ENCODE measurements around the gene SETDB1. TPM values are rescaled to one million over a fixed set of nuclear protein-coding genes. Genes with fewer than 3 reads are reported as not detected.

SETDB1 gene
- total RNA-seq, 1 experiment from 2014 or later, result 66.5 TPM

GRCh38 chr1:150974580-150975478, 48.7 kb downstream of the SETDB1 start, which contains the start of gene CERS2:
TSS of gene CERS2 (minus strand) at chr1:150974835. CDS start at chr1:150969090, 5,745 bp downstream.
- no TSS peak for BruUV-seq (replicated peaks)
- CTCF ChIA-PET, result interaction anchor here (0.7 kb wide), 2 partner anchors 9 to 168 kb away, joined by 3 to 4 read pairs; no protein-coding TSS in a partner anchor
- POLR2A ChIA-PET (ENCODE audit: low non-redundant PET), result interaction anchor here (0.6 kb wide), 1 partner anchor 1015 kb away, joined by 3 read pairs; no protein-coding TSS in a partner anchor
- peak within 1 kb of the TSS; percentile 97 for H3K27ac ChIP-seq (ENCODE audit: low read depth, low read length, poor library complexity, severe bottlenecking)
- DNase-seq (ENCODE audit: low spot score), result peak; percentile 84
- H3K4me1 ChIP-seq (ENCODE audit: insufficient read depth, low read length, poor library complexity, severe bottlenecking), result peaks cover 48% of the 10 kb centered on the region
- intact Hi-C loops (cut with micrococcal nuclease; ENCODE audit: unreplicated experiment), result loop anchor here (10.0 kb wide), 1 partner anchor 410 kb away; no protein-coding TSS in a partner anchor
- no peaks in the 10 kb centered on the region for H3K27me3 ChIP-seq (replicated peaks; ENCODE audit: insufficient read depth, low read depth, low read length, poor library complexity)
- H3K4me3 ChIP-seq (ENCODE audit: low read depth, low read length, poor library complexity, severe bottlenecking), result peak within 1 kb of the TSS; percentile 94
- H3K36me3 ChIP-seq (ENCODE audit: insufficient read depth, low read length, poor library complexity, severe bottlenecking), result no peaks in the 10 kb centered on the region
- TF ChIP-seq EZH2 (IDR thresholded peaks at IDR 0.05; ENCODE audit: borderline replicate concordance, low read depth, low read length, poor library complexity, severe bottlenecking) (no peak), CTCF (conservative IDR thresholded peaks at IDR 0.05; ENCODE audit: low read depth, low read length) (no peak)
- H3K9me3 ChIP-seq (ENCODE audit: low read depth, low read length, poor library complexity, severe bottlenecking), result no peaks in the 10 kb centered on the region

GRCh38 chr1:150976401-150976821, 50.2 kb downstream of the SETDB1 start:
- Histone ChIP-seq H3K36me3 (ENCODE audit: insufficient read depth, low read length, poor library complexity, severe bottlenecking) (no peaks in the 10 kb centered on the region), H3K27me3 (replicated peaks; ENCODE audit: insufficient read depth, low read depth, low read length, poor library complexity) (no peaks in the 10 kb centered on the region), H3K4me1 (ENCODE audit: insufficient read depth, low read length, poor library complexity, severe bottlenecking) (peaks cover 51% of the 10 kb centered on the region), H3K9me3 (ENCODE audit: low read depth, low read length, poor library complexity, severe bottlenecking) (no peaks in the 10 kb centered on the region), H3K27ac (ENCODE audit: low read depth, low read length, poor library complexity, severe bottlenecking) (peak overlapping the region; percentile 35), H3K4me3 (ENCODE audit: low read depth, low read length, poor library complexity, severe bottlenecking) (no peak overlapping the region)
- CTCF ChIA-PET, result interaction anchor here (0.7 kb wide), 1 partner anchor 20 kb away, joined by 3 read pairs; no protein-coding TSS in a partner anchor
- no peak for DNase-seq (ENCODE audit: low spot score)
- POLR2A ChIA-PET (ENCODE audit: low non-redundant PET), result interaction anchor here (0.7 kb wide), 1 partner anchor 44 kb away, joined by 3 read pairs; no protein-coding TSS in a partner anchor
- intact Hi-C loops (cut with micrococcal nuclease; ENCODE audit: unreplicated experiment), result loop anchor here (10.0 kb wide), 1 partner anchor 412 kb away; no protein-coding TSS in a partner anchor
- BruUV-seq (replicated peaks), result no TSS peak
- TF ChIP-seq EZH2 (IDR thresholded peaks at IDR 0.05; ENCODE audit: borderline replicate concordance, low read depth, low read length, poor library complexity, severe bottlenecking), result no peak
- no peak for TF ChIP-seq CTCF (conservative IDR thresholded peaks at IDR 0.05; ENCODE audit: low read depth, low read length)

GRCh38 chr1:150976879-150977694, 50.9 kb downstream of the SETDB1 start:
- TF ChIP-seq EZH2 (IDR thresholded peaks at IDR 0.05; ENCODE audit: borderline replicate concordance, low read depth, low read length, poor library complexity, severe bottlenecking) (no peak), CTCF (conservative IDR thresholded peaks at IDR 0.05; ENCODE audit: low read depth, low read length) (no peak)
- CTCF ChIA-PET, result no interaction called here
- Histone ChIP-seq H3K4me3 (ENCODE audit: low read depth, low read length, poor library complexity, severe bottlenecking) (no peak overlapping the region), H3K27ac (ENCODE audit: low read depth, low read length, poor library complexity, severe bottlenecking) (peak overlapping the region; percentile 35), H3K9me3 (ENCODE audit: low read depth, low read length, poor library complexity, severe bottlenecking) (no peaks in the 10 kb centered on the region), H3K36me3 (ENCODE audit: insufficient read depth, low read length, poor library complexity, severe bottlenecking) (no peaks in the 10 kb centered on the region), H3K27me3 (replicated peaks; ENCODE audit: insufficient read depth, low read depth, low read length, poor library complexity) (no peaks in the 10 kb centered on the region), H3K4me1 (ENCODE audit: insufficient read depth, low read length, poor library complexity, severe bottlenecking) (peaks cover 44% of the 10 kb centered on the region)
- POLR2A ChIA-PET (ENCODE audit: low non-redundant PET), result interaction anchor here (0.6 to 0.7 kb wide), 2 partner anchors 45 to 469 kb away, joined by 3 read pairs; partner anchors contain the start of gene ECM1
- intact Hi-C loops (cut with micrococcal nuclease; ENCODE audit: unreplicated experiment), result loop anchor here (10.0 kb wide), 1 partner anchor 412 kb away; no protein-coding TSS in a partner anchor
- peak; percentile 71 for DNase-seq (ENCODE audit: low spot score)
- no TSS peak for BruUV-seq (replicated peaks)

Data from A673 (cell line).